SK-N-SH (cell line): ENCODE data around the gene VLDLR. TPM values are rescaled to one million over a fixed set of nuclear protein-coding genes. Genes with fewer than 3 reads are reported as not detected.

Experiments used
- CTCF ChIA-PET: fragments of 300-600, 350-600 bp; formaldehyde crosslinking; extraction: SDS; loops from one replicate; lab custom pipeline; 2021; lab: Yijun Ruan, JAX
- POLR2A ChIA-PET: fragments of 350-600 bp; sonication (Branson Sonifier 250); formaldehyde crosslinking; extraction: SDS; loops from one replicate; lab custom pipeline; 2020; ENCODE audit warnings: antibody characterized with exemption, inconsistent platforms; lab: Yijun Ruan, JAX
- DNase-seq: peaks from one replicate; pipeline ENCODE4 v3.0.0; 2012
- H2AFZ ChIP-seq: fragments of 200-600 bp; sonication (generic); 2 replicates; pipeline ENCODE4 v1.8.1; 2016; ENCODE audit warnings: antibody characterized with exemption, mild to moderate bottlenecking, low read depth
- H3F3A ChIP-seq: fragments of 200-600 bp; sonication (generic); replicated peaks from 2 replicates; pipeline ENCODE3; 2016; ENCODE audit warnings: antibody characterized with exemption, mild to moderate bottlenecking; ENCODE audit not compliant: insufficient read depth
- H3K27ac ChIP-seq, 2 experiments: fragments of 200-500 bp in 1 of 2; fragments of 200-600 bp in 1 of 2; sonication (Bioruptor generic) in 1 of 2; sonication (generic), shearing (Covaris generic) in 1 of 2; 2 replicates each; pipeline versions ENCODE4 v1.5.1 to v1.6.1; 2014 to 2016; ENCODE audit warnings: low read depth in 2 of 2, inconsistent platforms in 1 of 2, low read length in 1 of 2, mild to moderate bottlenecking in 1 of 2, mixed read lengths in 1 of 2
- H3K27me3 ChIP-seq: fragments of 200-600 bp; sonication (generic), shearing (Covaris generic); 2 replicates; pipeline ENCODE4 v1.6.1; 2016; ENCODE audit warnings: mixed run types; ENCODE audit not compliant: insufficient read depth
- H3K36me3 ChIP-seq, 2 experiments: fragments of 200-500 bp in 1 of 2; fragments of 200-600 bp in 1 of 2; sonication (Bioruptor generic) in 1 of 2; sonication (generic) in 1 of 2; replicated peaks in 1 of 2; 2 replicates each; pipeline versions ENCODE3 to v1.5.1; 2014 to 2016; ENCODE audit warnings: low read length in 1 of 2, mild to moderate bottlenecking in 1 of 2; ENCODE audit not compliant: insufficient read depth in 2 of 2, control insufficient read depth in 1 of 2
- H3K4me1 ChIP-seq, 2 experiments: fragments of 200-500 bp in 1 of 2; fragments of 200-600 bp in 1 of 2; sonication (Bioruptor generic) in 1 of 2; sonication (generic), shearing (Covaris generic) in 1 of 2; 2 replicates each; pipeline versions ENCODE4 v1.5.1 to v1.6.1; 2014 to 2016; ENCODE audit warnings: low read depth in 1 of 2, low read length in 1 of 2, mixed run types in 1 of 2; ENCODE audit not compliant: insufficient read depth in 2 of 2, control insufficient read depth in 1 of 2
- H3K4me2 ChIP-seq: fragments of 200-600 bp; sonication (generic), shearing (Covaris generic); 2 replicates; pipeline ENCODE4 v1.6.1; 2017; ENCODE audit warnings: mixed run types
- H3K4me3 ChIP-seq, 2 experiments: fragments of 200-500 bp in 1 of 2; fragments of 200-600 bp in 1 of 2; sonication (Bioruptor generic) in 1 of 2; sonication (generic), shearing (Covaris generic) in 1 of 2; 2 replicates each; pipeline versions ENCODE4 v1.5.1 to v1.8.1; 2014 to 2016; ENCODE audit warnings: low read depth in 2 of 2, inconsistent platforms in 1 of 2, low read length in 1 of 2, mild to moderate bottlenecking in 1 of 2, mixed read lengths in 1 of 2, moderate library complexity in 1 of 2
- H3K79me2 ChIP-seq: fragments of 200-600 bp; sonication (generic); 2 replicates; pipeline ENCODE4 v1.8.1; 2017; ENCODE audit warnings: mild to moderate bottlenecking; ENCODE audit not compliant: insufficient read depth
- H3K9ac ChIP-seq: fragments of 200-600 bp; sonication (generic); 2 replicates; pipeline ENCODE4 v1.6.1; 2017; ENCODE audit warnings: mixed run types
- H3K9me2 ChIP-seq: fragments of 200-600 bp; sonication (generic); 2 replicates; pipeline ENCODE4 v1.6.1; 2017; ENCODE audit warnings: mixed run types
- H3K9me3 ChIP-seq: fragments of 200-600 bp; sonication (generic); 2 replicates; pipeline ENCODE4 v1.6.1; 2017; ENCODE audit warnings: mixed run types, mild to moderate bottlenecking, moderate library complexity
- H4K20me1 ChIP-seq: fragments of 200-600 bp; sonication (generic); 2 replicates; pipeline ENCODE4 v1.6.1; 2017; ENCODE audit warnings: mild to moderate bottlenecking, mixed run types; ENCODE audit not compliant: insufficient read depth
- ELF1 ChIP-seq: IDR thresholded peaks from 2 replicates; pipeline ENCODE4 v1.4.0; 2012
- FOSL2 ChIP-seq: IDR thresholded peaks from 2 replicates; pipeline ENCODE4 v1.4.0; 2012; ENCODE audit warnings: low read depth, mild to moderate bottlenecking, moderate library complexity, borderline replicate concordance
- GABPA ChIP-seq: IDR thresholded peaks from 2 replicates; pipeline ENCODE4 v1.4.0; 2012; ENCODE audit warnings: low read depth, mild to moderate bottlenecking
- GATA2 ChIP-seq: sonication (generic); formaldehyde crosslinking; IDR thresholded peaks from 2 replicates; pipeline ENCODE4 v1.5.0; 2020; ENCODE audit warnings: mild to moderate bottlenecking, missing genetic modification reagents
- POLR2AphosphoS5 ChIP-seq: IDR thresholded peaks from 2 replicates; pipeline ENCODE4 v1.6.1; 2012; ENCODE audit warnings: low read depth, low read length
- RCOR1 ChIP-seq: fragments of 150-350 bp; IDR thresholded peaks from 2 replicates; pipeline ENCODE4 v1.6.1; 2017; ENCODE audit warnings: antibody characterized with exemption, low read length
- RFX5 ChIP-seq: IDR thresholded peaks from 2 replicates; pipeline ENCODE4 v1.6.1; 2012; ENCODE audit warnings: mild to moderate bottlenecking, improper control_type of control experiment, low read length
- SIN3A ChIP-seq: IDR thresholded peaks from 2 replicates; pipeline ENCODE4 v1.6.1; 2012; ENCODE audit warnings: low read depth, mild to moderate bottlenecking, low read length, moderate library complexity, borderline replicate concordance
- TAF1 ChIP-seq: IDR thresholded peaks from 2 replicates; pipeline ENCODE4 v1.6.1; 2012; ENCODE audit warnings: low read depth, mild to moderate bottlenecking, low read length, moderate library complexity, borderline replicate concordance
- TCF12 ChIP-seq: IDR thresholded peaks from 2 replicates; pipeline ENCODE4 v1.4.0; 2012
- YY1 ChIP-seq: IDR thresholded peaks from 2 replicates; pipeline ENCODE4 v1.4.0; 2012; ENCODE audit warnings: low read depth, mild to moderate bottlenecking
- WGBS: methylation state at CpG from one replicate; pipeline ENCODE4 v1.1.6; 2017; ENCODE audit warnings: low lambda C conversion rate; 5-methylcytosine and 5-hydroxymethylcytosine counted together
- polyA plus RNA-seq, 3 experiments: library from polyadenylated mRNA; depleted of rRNA; stranded (reverse); fragments of >200 nt; gene quantifications; 2 replicates each; pipeline ENCODE4 v1.2.3, GENCODE V29; 2012
- TF ChIP-seq, protein P1 (sequence below): IDR thresholded peaks from 2 replicates; pipeline ENCODE4; 2012
- TF ChIP-seq, protein P2 (sequence below): fragments of 150-350 bp; IDR thresholded peaks from 2 replicates; pipeline ENCODE4 v1.6.1; 2017; ENCODE audit warnings: antibody characterized with exemption, low read length, low read depth, borderline replicate concordance

VLDLR gene
- polyA plus RNA-seq, 1 of the 3 experiments (the other 2 are of a cell fraction), result 9.2 TPM

GRCh38 chr9:2688636-2689035 is 67.0 kb downstream of the VLDLR start:
- H2AFZ ChIP-seq, result no peak overlapping the region
- H3K27ac ChIP-seq, result no peak overlapping the region
- POLR2A ChIA-PET, result no interaction called here
- H3K27me3 ChIP-seq, result no peaks in the 10 kb centered on the region
- no peaks in the 10 kb centered on the region for H4K20me1 ChIP-seq
- H3K9me2 ChIP-seq, result no peaks in the 10 kb centered on the region
- no peaks in the 10 kb centered on the region for H3K9me3 ChIP-seq
- H3K4me2 ChIP-seq, result no peak overlapping the region
- no peaks in the 10 kb centered on the region for H3K36me3 ChIP-seq
- peaks cover 11% of the 10 kb centered on the region for H3F3A ChIP-seq
- DNase-seq, result no peak
- CTCF ChIA-PET, result interaction anchor here (1.4 kb wide), 1 partner anchor 149 kb away, joined by 4 read pairs; no protein-coding TSS in a partner anchor
- H3K4me1 ChIP-seq, result peaks cover 0 to 15% of the 10 kb centered on the region in 2 experiments; a peak in 1 of 4 replicates
- 82% methylated on average over 3 of the region's 3 CpGs for WGBS
- TF ChIP-seq FOSL2 (no peak), GATA2 (CRISPR knock-in tag) (no peak), POLR2AphosphoS5 (no peak)
- no peak overlapping the region for H3K9ac ChIP-seq
- no peaks in the 10 kb centered on the region for H3K79me2 ChIP-seq
- H3K4me3 ChIP-seq, result no peak overlapping the region

GRCh38 chr9:2691212-2691611 is 69.6 kb downstream of the VLDLR start:
- Histone ChIP-seq H3F3A (peaks cover 11% of the 10 kb centered on the region), H3K9ac (no peak overlapping the region), H4K20me1 (no peaks in the 10 kb centered on the region), H2AFZ (peak overlapping the region; percentile 32; the same call in 1 of the 2 replicates), H3K79me2 (no peaks in the 10 kb centered on the region), H3K27me3 (no peaks in the 10 kb centered on the region), H3K27ac (peak overlapping the region in 1 of 2 experiments; percentile 62; a peak in 3 of 4 replicates), H3K36me3 (no peaks in the 10 kb centered on the region), H3K4me2 (0 out of 2 replicates have a peak overlapping the region, but pooled peaks have one; percentile 6), H3K4me3 (no peak overlapping the region), H3K9me3 (no peaks in the 10 kb centered on the region), H3K9me2 (no peaks in the 10 kb centered on the region), H3K4me1 (peaks cover 0 to 15% of the 10 kb centered on the region in 2 experiments; a peak in 1 of 4 replicates)
- WGBS, result 70% methylated on average over 1 of the region's 1 CpG
- no peak for DNase-seq
- 0 out of 2 replicates have a peak, but pooled peaks have one; percentile 36 for TF ChIP-seq TCF12
- TF ChIP-seq GATA2 (CRISPR knock-in tag), result no peak
- TF ChIP-seq GABPA, result no peak
- TF ChIP-seq RFX5, result no peak
- no peak for TF ChIP-seq ELF1
- TF ChIP-seq, protein P1, sequence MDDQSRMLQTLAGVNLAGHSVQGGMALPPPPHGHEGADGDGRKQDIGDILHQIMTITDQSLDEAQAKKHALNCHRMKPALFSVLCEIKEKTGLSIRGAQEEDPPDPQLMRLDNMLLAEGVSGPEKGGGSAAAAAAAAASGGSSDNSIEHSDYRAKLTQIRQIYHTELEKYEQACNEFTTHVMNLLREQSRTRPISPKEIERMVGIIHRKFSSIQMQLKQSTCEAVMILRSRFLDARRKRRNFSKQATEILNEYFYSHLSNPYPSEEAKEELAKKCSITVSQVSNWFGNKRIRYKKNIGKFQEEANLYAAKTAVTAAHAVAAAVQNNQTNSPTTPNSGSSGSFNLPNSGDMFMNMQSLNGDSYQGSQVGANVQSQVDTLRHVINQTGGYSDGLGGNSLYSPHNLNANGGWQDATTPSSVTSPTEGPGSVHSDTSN, result peak; percentile 59; the same call in 1 of the 2 replicates
- CTCF ChIA-PET, result no interaction called here
- POLR2A ChIA-PET, result no interaction called here

DNA sequence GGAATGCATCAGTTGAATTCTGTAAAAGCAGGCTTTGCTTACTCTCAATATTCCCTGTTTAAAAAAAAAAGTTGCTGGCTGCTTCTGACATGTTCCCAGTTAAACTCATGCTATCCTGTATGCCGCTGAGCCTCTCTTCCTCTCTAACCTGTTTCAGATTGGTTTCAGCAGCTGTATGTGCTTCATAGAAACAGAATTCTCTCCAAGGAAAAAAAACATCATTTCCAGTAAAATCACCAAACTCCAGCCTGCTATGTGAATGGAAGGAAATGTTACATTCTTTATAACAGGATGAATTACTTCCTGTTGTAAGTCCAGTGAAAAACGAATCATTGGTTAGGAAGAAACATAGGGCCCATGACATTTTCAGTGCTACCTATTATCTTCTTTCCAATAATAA is 70.0 kb downstream of the VLDLR start:
- POLR2A ChIA-PET, result no interaction called here
- Histone ChIP-seq H3K9me2 (no peaks in the 10 kb centered on the region), H2AFZ (peak overlapping the region; percentile 32; the same call in 1 of the 2 replicates), H3K27ac (peak overlapping the region in 1 of 2 experiments; percentile 62; a peak in 3 of 4 replicates), H3K36me3 (no peaks in the 10 kb centered on the region), H3K4me3 (no peak overlapping the region), H3K4me1 (peaks cover 0 to 15% of the 10 kb centered on the region in 2 experiments; a peak in 1 of 4 replicates), H3F3A (peaks cover 11% of the 10 kb centered on the region), H3K9me3 (no peaks in the 10 kb centered on the region), H3K27me3 (no peaks in the 10 kb centered on the region), H3K9ac (no peak overlapping the region), H3K79me2 (no peaks in the 10 kb centered on the region), H4K20me1 (no peaks in the 10 kb centered on the region), H3K4me2 (0 out of 2 replicates have a peak overlapping the region, but pooled peaks have one; percentile 6)
- 61% methylated on average over 2 of the region's 2 CpGs for WGBS
- DNase-seq, result no peak
- TF ChIP-seq, protein P2, sequence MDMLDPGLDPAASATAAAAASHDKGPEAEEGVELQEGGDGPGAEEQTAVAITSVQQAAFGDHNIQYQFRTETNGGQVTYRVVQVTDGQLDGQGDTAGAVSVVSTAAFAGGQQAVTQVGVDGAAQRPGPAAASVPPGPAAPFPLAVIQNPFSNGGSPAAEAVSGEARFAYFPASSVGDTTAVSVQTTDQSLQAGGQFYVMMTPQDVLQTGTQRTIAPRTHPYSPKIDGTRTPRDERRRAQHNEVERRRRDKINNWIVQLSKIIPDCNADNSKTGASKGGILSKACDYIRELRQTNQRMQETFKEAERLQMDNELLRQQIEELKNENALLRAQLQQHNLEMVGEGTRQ, result no peak
- TF ChIP-seq TAF1, result no peak
- TF ChIP-seq SIN3A, result no peak
- TF ChIP-seq YY1, result no peak
- no peak for TF ChIP-seq RCOR1
- CTCF ChIA-PET, result no interaction called here
